HEK293 (cell line): ENCODE results near the gene TOX4.

Experiments used
- GLIS1 ChIP-seq: fragments of 450-650 bp; formaldehyde crosslinking; IDR thresholded peaks from 2 replicates; pipeline ENCODE4 v1.5.1; 2016; ENCODE audit warnings: missing biosample characterization, missing genetic modification characterization
- KLF8 ChIP-seq: fragments of 450-650 bp; formaldehyde crosslinking; IDR thresholded peaks from 2 replicates; pipeline ENCODE4 v1.5.1; 2016; ENCODE audit warnings: missing biosample characterization, missing genetic modification characterization
- SP2 ChIP-seq: fragments of 450-650 bp; formaldehyde crosslinking; IDR thresholded peaks from 2 replicates; pipeline ENCODE4 v1.5.1; 2016; ENCODE audit warnings: missing biosample characterization, missing genetic modification characterization
- SP7 ChIP-seq: fragments of 450-650 bp; formaldehyde crosslinking; IDR thresholded peaks from 2 replicates; pipeline ENCODE4 v1.5.1; 2016; ENCODE audit warnings: missing biosample characterization, missing genetic modification characterization
- WT1 ChIP-seq: fragments of 450-650 bp; formaldehyde crosslinking; IDR thresholded peaks from 2 replicates; pipeline ENCODE4 v1.5.1; 2016; ENCODE audit warnings: missing biosample characterization, missing genetic modification characterization
- ZBTB21 ChIP-seq: fragments of 450-650 bp; formaldehyde crosslinking; IDR thresholded peaks from 2 replicates; pipeline ENCODE4 v1.5.1; 2017; ENCODE audit warnings: missing biosample characterization, missing genetic modification characterization
- ZEB2 ChIP-seq: fragments of 450-650 bp; formaldehyde crosslinking; IDR thresholded peaks from 2 replicates; pipeline ENCODE4 v1.5.1; 2016; ENCODE audit warnings: missing biosample characterization, missing genetic modification characterization
- ZFP41 ChIP-seq: fragments of 450-650 bp; formaldehyde crosslinking; IDR thresholded peaks from 2 replicates; pipeline ENCODE4 v1.5.1; 2016; ENCODE audit warnings: missing biosample characterization, missing genetic modification characterization, borderline replicate concordance
- ZFP69B ChIP-seq: fragments of 450-650 bp; formaldehyde crosslinking; IDR thresholded peaks from 2 replicates; pipeline ENCODE4 v1.5.1; 2016; ENCODE audit warnings: missing biosample characterization, missing genetic modification characterization
- ZNF121 ChIP-seq: fragments of 450-650 bp; formaldehyde crosslinking; IDR thresholded peaks from 2 replicates; pipeline ENCODE4 v1.5.1; 2016; ENCODE audit warnings: missing biosample characterization, missing genetic modification characterization
- ZNF266 ChIP-seq: fragments of 450-650 bp; formaldehyde crosslinking; IDR thresholded peaks from 2 replicates; pipeline ENCODE4 v1.5.1; 2016; ENCODE audit warnings: missing biosample characterization, missing genetic modification characterization, low read depth
- ZNF274 ChIP-seq, 2 experiments: fragments of 200-500 bp in 1 of 2; fragments of 450-650 bp in 1 of 2; sonication (Bioruptor generic) in 1 of 2; formaldehyde crosslinking in 1 of 2; IDR thresholded peaks; 2 replicates each; pipeline versions ENCODE4 v1.5.1 to v1.6.1; 2014 to 2016; ENCODE audit warnings: borderline replicate concordance in 1 of 2, inconsistent platforms in 1 of 2, low read length in 1 of 2, missing biosample characterization in 1 of 2, missing genetic modification characterization in 1 of 2
- ZNF335 ChIP-seq: fragments of 450-650 bp; formaldehyde crosslinking; conservative IDR thresholded peaks from 2 replicates; pipeline ENCODE4 v1.5.1; 2016; ENCODE audit warnings: missing biosample characterization, missing genetic modification characterization
- ZNF423 ChIP-seq: fragments of 450-650 bp; formaldehyde crosslinking; IDR thresholded peaks from 2 replicates; pipeline ENCODE4 v1.5.1; 2016; ENCODE audit warnings: missing biosample characterization, missing genetic modification characterization
- ZNF433 ChIP-seq: fragments of 450-650 bp; formaldehyde crosslinking; IDR thresholded peaks from 2 replicates; pipeline ENCODE4 v1.5.1; 2016; ENCODE audit warnings: missing biosample characterization, missing genetic modification characterization, low read depth
- ZNF501 ChIP-seq: fragments of 450-650 bp; formaldehyde crosslinking; IDR thresholded peaks from 2 replicates; pipeline ENCODE4 v1.5.1; 2016; ENCODE audit warnings: missing biosample characterization, missing genetic modification characterization
- ZNF510 ChIP-seq: fragments of 450-650 bp; formaldehyde crosslinking; IDR thresholded peaks from 2 replicates; pipeline ENCODE4 v1.5.1; 2018; ENCODE audit warnings: mild to moderate bottlenecking, missing genetic modification characterization, missing biosample characterization; ENCODE audit not compliant: insufficient replicate concordance
- ZNF549 ChIP-seq: fragments of 450-650 bp; IDR thresholded peaks from 2 replicates; pipeline ENCODE4 v1.5.1; 2018; ENCODE audit warnings: missing biosample characterization, missing genetic modification characterization, mild to moderate bottlenecking, inconsistent platforms, moderate library complexity
- ZNF610 ChIP-seq: fragments of 450-650 bp; formaldehyde crosslinking; IDR thresholded peaks from 2 replicates; pipeline ENCODE4 v1.5.1; 2016; ENCODE audit warnings: missing biosample characterization, missing genetic modification characterization, borderline replicate concordance
- ZNF629 ChIP-seq: fragments of 450-650 bp; formaldehyde crosslinking; IDR thresholded peaks from 2 replicates; pipeline ENCODE4 v1.5.1; 2017; ENCODE audit warnings: missing biosample characterization, missing genetic modification characterization
- ZNF76 ChIP-seq: fragments of 450-650 bp; formaldehyde crosslinking; IDR thresholded peaks from 2 replicates; pipeline ENCODE4; 2016; ENCODE audit warnings: low read depth, missing biosample characterization, missing genetic modification characterization, borderline replicate concordance
- ZNF830 ChIP-seq: fragments of 450-650 bp; IDR thresholded peaks from 2 replicates; pipeline ENCODE4 v1.5.0; 2018; ENCODE audit warnings: missing biosample characterization, missing genetic modification characterization, low read depth, mild to moderate bottlenecking, moderate library complexity
- ZXDB ChIP-seq: fragments of 450-650 bp; formaldehyde crosslinking; IDR thresholded peaks from 2 replicates; pipeline ENCODE4 v1.5.1; 2016; ENCODE audit warnings: missing biosample characterization, missing genetic modification characterization
- TF ChIP-seq, protein P1 (sequence below): fragments of 450-650 bp; formaldehyde crosslinking; IDR thresholded peaks from 2 replicates; pipeline ENCODE4 v1.5.1; 2016; ENCODE audit warnings: missing biosample characterization, missing genetic modification characterization
- TF ChIP-seq, protein P2 (sequence below): fragments of 450-650 bp; formaldehyde crosslinking; optimal IDR thresholded peaks from 2 replicates; pipeline ENCODE3; 2016; ENCODE audit warnings: missing biosample characterization, mild to moderate bottlenecking, missing genetic modification characterization
- TF ChIP-seq, protein P3 (sequence below): fragments of 450-650 bp; formaldehyde crosslinking; IDR thresholded peaks from 2 replicates; pipeline ENCODE4 v1.5.1; 2016; ENCODE audit warnings: missing biosample characterization, missing genetic modification characterization
- TF ChIP-seq, protein P4 (sequence below): IDR thresholded peaks from 2 replicates; pipeline ENCODE4 v1.6.1; 2011; ENCODE audit warnings: mild to moderate bottlenecking, low read depth, low read length, borderline replicate concordance
- TF ChIP-seq, protein P5 (sequence below): fragments of 450-650 bp; formaldehyde crosslinking; IDR thresholded peaks from 2 replicates; pipeline ENCODE4 v1.5.1; 2017; ENCODE audit warnings: missing biosample characterization, missing genetic modification characterization

Gene TOX4

DNA sequence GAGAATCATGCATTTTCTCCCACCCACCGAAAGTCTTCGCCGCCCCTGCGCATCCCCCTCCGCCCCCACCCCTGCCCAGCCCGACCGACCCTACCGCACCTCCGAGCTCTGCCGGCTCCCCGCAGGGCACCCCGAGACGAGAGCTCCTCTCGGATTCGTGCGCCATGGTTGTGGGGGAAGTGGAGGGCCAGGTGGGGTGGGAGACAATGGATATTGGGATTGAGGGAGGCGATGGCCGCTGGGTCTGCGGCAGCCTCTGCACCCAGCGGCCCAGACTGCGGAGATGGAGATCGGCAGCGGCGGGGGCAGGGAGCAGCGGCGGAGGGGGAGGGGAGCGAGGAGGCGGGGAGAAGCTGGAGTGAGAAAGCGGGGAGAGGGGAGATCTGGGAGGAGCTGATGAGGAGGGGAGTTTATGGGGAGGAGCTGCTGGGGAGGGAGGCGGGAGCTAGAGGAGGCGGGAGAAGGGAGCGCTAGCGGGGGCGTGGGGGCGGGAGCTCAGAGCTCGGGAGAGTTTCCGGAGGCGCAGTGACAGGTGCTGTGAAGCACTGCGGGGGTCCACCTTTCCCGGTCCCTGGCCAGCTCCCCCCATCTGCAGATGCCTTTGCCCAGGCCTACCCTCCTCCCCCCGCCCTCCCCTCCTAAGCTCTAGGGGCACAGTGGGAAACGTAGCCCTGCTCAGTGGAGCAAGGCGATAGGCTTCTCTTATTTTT, 49.1 kb downstream of the TOX4 start, which contains the start of gene SALL2 (continued):
- TF ChIP-seq, protein P1, sequence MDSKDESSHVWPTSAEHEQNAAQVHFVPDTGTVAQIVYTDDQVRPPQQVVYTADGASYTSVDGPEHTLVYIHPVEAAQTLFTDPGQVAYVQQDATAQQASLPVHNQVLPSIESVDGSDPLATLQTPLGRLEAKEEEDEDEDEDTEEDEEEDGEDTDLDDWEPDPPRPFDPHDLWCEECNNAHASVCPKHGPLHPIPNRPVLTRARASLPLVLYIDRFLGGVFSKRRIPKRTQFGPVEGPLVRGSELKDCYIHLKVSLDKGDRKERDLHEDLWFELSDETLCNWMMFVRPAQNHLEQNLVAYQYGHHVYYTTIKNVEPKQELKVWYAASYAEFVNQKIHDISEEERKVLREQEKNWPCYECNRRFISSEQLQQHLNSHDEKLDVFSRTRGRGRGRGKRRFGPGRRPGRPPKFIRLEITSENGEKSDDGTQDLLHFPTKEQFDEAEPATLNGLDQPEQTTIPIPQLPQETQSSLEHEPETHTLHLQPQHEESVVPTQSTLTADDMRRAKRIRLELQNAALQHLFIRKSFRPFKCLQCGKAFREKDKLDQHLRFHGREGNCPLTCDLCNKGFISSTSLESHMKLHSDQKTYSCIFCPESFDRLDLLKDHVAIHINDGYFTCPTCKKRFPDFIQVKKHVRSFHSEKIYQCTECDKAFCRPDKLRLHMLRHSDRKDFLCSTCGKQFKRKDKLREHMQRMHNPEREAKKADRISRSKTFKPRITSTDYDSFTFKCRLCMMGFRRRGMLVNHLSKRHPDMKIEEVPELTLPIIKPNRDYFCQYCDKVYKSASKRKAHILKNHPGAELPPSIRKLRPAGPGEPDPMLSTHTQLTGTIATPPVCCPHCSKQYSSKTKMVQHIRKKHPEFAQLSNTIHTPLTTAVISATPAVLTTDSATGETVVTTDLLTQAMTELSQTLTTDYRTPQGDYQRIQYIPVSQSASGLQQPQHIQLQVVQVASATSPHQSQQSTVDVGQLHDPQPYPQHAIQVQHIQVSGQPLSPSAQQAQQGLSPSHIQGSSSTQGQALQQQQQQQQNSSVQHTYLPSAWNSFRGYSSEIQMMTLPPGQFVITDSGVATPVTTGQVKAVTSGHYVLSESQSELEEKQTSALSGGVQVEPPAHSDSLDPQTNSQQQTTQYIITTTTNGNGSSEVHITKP (tag by site-specific recombination): peak; percentile 99
- TF ChIP-seq, protein P2, sequence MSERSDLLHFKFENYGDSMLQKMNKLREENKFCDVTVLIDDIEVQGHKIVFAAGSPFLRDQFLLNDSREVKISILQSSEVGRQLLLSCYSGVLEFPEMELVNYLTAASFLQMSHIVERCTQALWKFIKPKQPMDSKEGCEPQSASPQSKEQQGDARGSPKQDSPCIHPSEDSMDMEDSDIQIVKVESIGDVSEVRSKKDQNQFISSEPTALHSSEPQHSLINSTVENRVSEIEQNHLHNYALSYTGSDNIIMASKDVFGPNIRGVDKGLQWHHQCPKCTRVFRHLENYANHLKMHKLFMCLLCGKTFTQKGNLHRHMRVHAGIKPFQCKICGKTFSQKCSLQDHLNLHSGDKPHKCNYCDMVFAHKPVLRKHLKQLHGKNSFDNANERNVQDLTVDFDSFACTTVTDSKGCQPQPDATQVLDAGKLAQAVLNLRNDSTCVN (tag by site-specific recombination): peak; percentile 26
- TF ChIP-seq, protein P3, sequence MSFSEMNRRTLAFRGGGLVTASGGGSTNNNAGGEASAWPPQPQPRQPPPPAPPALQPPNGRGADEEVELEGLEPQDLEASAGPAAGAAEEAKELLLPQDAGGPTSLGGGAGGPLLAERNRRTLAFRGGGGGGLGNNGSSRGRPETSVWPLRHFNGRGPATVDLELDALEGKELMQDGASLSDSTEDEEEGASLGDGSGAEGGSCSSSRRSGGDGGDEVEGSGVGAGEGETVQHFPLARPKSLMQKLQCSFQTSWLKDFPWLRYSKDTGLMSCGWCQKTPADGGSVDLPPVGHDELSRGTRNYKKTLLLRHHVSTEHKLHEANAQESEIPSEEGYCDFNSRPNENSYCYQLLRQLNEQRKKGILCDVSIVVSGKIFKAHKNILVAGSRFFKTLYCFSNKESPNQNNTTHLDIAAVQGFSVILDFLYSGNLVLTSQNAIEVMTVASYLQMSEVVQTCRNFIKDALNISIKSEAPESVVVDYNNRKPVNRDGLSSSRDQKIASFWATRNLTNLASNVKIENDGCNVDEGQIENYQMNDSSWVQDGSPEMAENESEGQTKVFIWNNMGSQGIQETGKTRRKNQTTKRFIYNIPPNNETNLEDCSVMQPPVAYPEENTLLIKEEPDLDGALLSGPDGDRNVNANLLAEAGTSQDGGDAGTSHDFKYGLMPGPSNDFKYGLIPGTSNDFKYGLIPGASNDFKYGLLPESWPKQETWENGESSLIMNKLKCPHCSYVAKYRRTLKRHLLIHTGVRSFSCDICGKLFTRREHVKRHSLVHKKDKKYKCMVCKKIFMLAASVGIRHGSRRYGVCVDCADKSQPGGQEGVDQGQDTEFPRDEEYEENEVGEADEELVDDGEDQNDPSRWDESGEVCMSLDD (tag by site-specific recombination): peak; percentile 91
- TF ChIP-seq, protein P4, sequence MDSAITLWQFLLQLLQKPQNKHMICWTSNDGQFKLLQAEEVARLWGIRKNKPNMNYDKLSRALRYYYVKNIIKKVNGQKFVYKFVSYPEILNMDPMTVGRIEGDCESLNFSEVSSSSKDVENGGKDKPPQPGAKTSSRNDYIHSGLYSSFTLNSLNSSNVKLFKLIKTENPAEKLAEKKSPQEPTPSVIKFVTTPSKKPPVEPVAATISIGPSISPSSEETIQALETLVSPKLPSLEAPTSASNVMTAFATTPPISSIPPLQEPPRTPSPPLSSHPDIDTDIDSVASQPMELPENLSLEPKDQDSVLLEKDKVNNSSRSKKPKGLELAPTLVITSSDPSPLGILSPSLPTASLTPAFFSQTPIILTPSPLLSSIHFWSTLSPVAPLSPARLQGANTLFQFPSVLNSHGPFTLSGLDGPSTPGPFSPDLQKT: no peak
- TF ChIP-seq ZNF274 (IDR thresholded peaks at IDR 0.05; ENCODE audit: low read length) (no peak), ZNF274 (tag by site-specific recombination; IDR thresholded peaks at IDR 0.05; ENCODE audit: borderline replicate concordance) (no peak), GLIS1 (tag by site-specific recombination) (peak; percentile 93), ZNF501 (tag by site-specific recombination) (no peak), ZXDB (peak; percentile 68), WT1 (tag by site-specific recombination) (peak; percentile 96), ZFP41 (tag by site-specific recombination) (no peak), ZNF433 (tag by site-specific recombination) (no peak), ZBTB21 (peak; percentile 25; the same call in 1 of the 2 replicates), SP2 (tag by site-specific recombination) (peak; percentile 97), ZNF610 (tag by site-specific recombination) (no peak; the same call in 1 of the 2 replicates), ZNF510 (tag by site-specific recombination) (no peak), KLF8 (peak; percentile 86), ZNF830 (tag by site-specific recombination) (no peak), ZNF335 (tag by site-specific recombination) (no peak; the same call in 1 of the 2 replicates), ZNF76 (tag by site-specific recombination) (peak; percentile 88), ZNF121 (tag by site-specific recombination) (no peak), SP7 (tag by site-specific recombination) (peak; percentile 58; the same call in 1 of the 2 replicates), ZEB2 (tag by site-specific recombination) (peak; percentile 76; the same call in 1 of the 2 replicates), ZFP69B (tag by site-specific recombination) (peak; percentile 47; the same call in 1 of the 2 replicates), ZNF266 (tag by site-specific recombination) (no peak), ZNF423 (peak; percentile 31; the same call in 1 of the 2 replicates), ZNF629 (tag by site-specific recombination) (peak; percentile 49; the same call in 1 of the 2 replicates), ZNF549 (tag by site-specific recombination) (no peak)
- TF ChIP-seq, protein P5, sequence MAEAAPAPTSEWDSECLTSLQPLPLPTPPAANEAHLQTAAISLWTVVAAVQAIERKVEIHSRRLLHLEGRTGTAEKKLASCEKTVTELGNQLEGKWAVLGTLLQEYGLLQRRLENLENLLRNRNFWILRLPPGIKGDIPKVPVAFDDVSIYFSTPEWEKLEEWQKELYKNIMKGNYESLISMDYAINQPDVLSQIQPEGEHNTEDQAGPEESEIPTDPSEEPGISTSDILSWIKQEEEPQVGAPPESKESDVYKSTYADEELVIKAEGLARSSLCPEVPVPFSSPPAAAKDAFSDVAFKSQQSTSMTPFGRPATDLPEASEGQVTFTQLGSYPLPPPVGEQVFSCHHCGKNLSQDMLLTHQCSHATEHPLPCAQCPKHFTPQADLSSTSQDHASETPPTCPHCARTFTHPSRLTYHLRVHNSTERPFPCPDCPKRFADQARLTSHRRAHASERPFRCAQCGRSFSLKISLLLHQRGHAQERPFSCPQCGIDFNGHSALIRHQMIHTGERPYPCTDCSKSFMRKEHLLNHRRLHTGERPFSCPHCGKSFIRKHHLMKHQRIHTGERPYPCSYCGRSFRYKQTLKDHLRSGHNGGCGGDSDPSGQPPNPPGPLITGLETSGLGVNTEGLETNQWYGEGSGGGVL (tag by site-specific recombination): peak; percentile 99
